Ovary (tissue), 9 donors: ENCODE measurements around the gene EEFSEC. TPM values are rescaled to one million over a fixed set of nuclear protein-coding genes. Genes with fewer than 3 reads are reported as not detected.

Source experiments
- DNase-seq, 5 donors: peaks; one replicate each; pipeline ENCODE4 v3.0.0-alpha.2; 2019 to 2020
- H3K27ac ChIP-seq, 2 donors: fragments of 200-600 bp; one replicate each; pipeline versions ENCODE4 v1.5.1 to v1.8.0; 2019 to 2022
- H3K27me3 ChIP-seq: fragments of 200-600 bp; one replicate; pipeline ENCODE4 v1.8.0; 2022
- H3K36me3 ChIP-seq: fragments of 200-600 bp; sonication (generic); one replicate; pipeline ENCODE4 v1.5.1; 2019
- H3K4me1 ChIP-seq: one replicate; pipeline ENCODE4 v1.8.1; 2013; ENCODE audit warnings: mild to moderate bottlenecking, moderate library complexity; ENCODE audit not compliant: insufficient read depth
- H3K4me3 ChIP-seq: fragments of 200-600 bp; sonication (generic); one replicate; pipeline ENCODE4 v1.5.1; 2017
- H3K9me3 ChIP-seq, 2 donors: fragments of 200-600 bp in 1 of 2; sonication (generic) in 1 of 2; one replicate each; pipeline versions ENCODE4 v1.5.1 to v1.8.1; 2013 to 2019; ENCODE audit warnings: mild to moderate bottlenecking in 1 of 2, moderate library complexity in 1 of 2
- CTCF ChIP-seq, 3 donors: fragments of 450-650 bp in 2 of 3; fragments of 200-600 bp in 1 of 3; IDR thresholded peaks; one replicate each; pipeline versions ENCODE4 v1.5.1 to v1.8.0; 2016 to 2022; ENCODE audit warnings: antibody characterized with exemption in 3 of 3, mild to moderate bottlenecking in 1 of 3
- EP300 ChIP-seq: sonication (generic); formaldehyde crosslinking; IDR thresholded peaks from one replicate; pipeline ENCODE4 v1.6.1; 2017; ENCODE audit warnings: antibody characterized with exemption
- POLR2A ChIP-seq: fragments of 450-650 bp; IDR thresholded peaks from one replicate; pipeline ENCODE4 v1.6.1; 2017; ENCODE audit warnings: antibody characterized with exemption, mild to moderate bottlenecking, moderate library complexity
- WGBS, 3 donors: extraction: QIAGEN DNeasy Blood & Tissue Kit in 1 of 3; methylation state at CpG; one replicate each; pipeline versions ENCODE4 v1.1.5 to v1.1.7; 2013 to 2017; 5-methylcytosine and 5-hydroxymethylcytosine counted together
- intact Hi-C, 4 donors: fragments of 100-400 bp; cut with DNase I; formaldehyde crosslinking; loops; one replicate each; pipeline versions ENCODE4 v1.11.0 to v1.15.1; 2022 to 2023
- polyA plus RNA-seq, 2 donors: library from polyadenylated mRNA; stranded (reverse); fragments of 200-250 nt in 1 of 2; fragments of 350-450 nt in 1 of 2; fragmentation: Illumina TruSeq in 1 of 2; extraction: RNeasy Lipid Tissue Mini Kit (QIAGEN cat#74804) in 1 of 2; gene quantifications; one replicate each; pipeline ENCODE4 v1.2.3, GENCODE V29; 2013 to 2014
- total RNA-seq, 7 donors: library from RNA; depleted of rRNA in 2 of 7; stranded (reverse); fragments of >200 nt in 2 of 7; fragmentation: NEBNext Ultra II Directional in 3 of 7; extraction: Animal tissue kit (Norgen Biotek cat#: 25700) in 3 of 7; gene quantifications; one replicate each; pipeline versions ENCODE4 v1.1.0 to v1.2.4, GENCODE V29; 2016 to 2023
- donor health status: DM: no; HTN: no; CAD: no; lungs with moderate emphysema.
- donor health status: DM: no; HTN: no; CAD: no.
- donor health status: Bipolar disorder and iron deficiency.
- donor health status: DM: yes; HTN: yes; CAD: no.
- donor health status: DM: no; HTN: no; CAD: no.
- donor health status: DM: yes; HTN: yes; CAD: no.

Gene EEFSEC
- total and polyA plus RNA-seq, 9 donors = 6.8 to 21.0 (median 15.4) TPM

GRCh38 chr3:128436214-128436613, 282.9 kb downstream of the EEFSEC start:
- 83 to 95% (median 87%) methylated on average over 3 of the region's 3 CpGs for WGBS, 3 donors
- Histone ChIP-seq H3K27me3 (no peaks in the 10 kb centered on the region), H3K27ac (no peak overlapping the region), H3K36me3 (no peaks in the 10 kb centered on the region), H3K4me3 (no peak overlapping the region), H3K4me1 (peaks cover 3% of the 10 kb centered on the region), H3K9me3 (no peaks in the 10 kb centered on the region)
- DNase-seq = no peak
- intact Hi-C loops = loop anchor here in 1 of 4 donors (10.0 kb wide), 1 partner anchor 169 kb away; no protein-coding TSS in a partner anchor
- TF ChIP-seq CTCF (IDR thresholded peaks at IDR 0.05) (no peak), POLR2A (no peak), EP300 (no peak)

GRCh38 chr3:128438488-128439072, 285.3 kb downstream of the EEFSEC start:
- no peaks in the 10 kb centered on the region for H3K4me1 ChIP-seq
- no peaks in the 10 kb centered on the region for H3K36me3 ChIP-seq
- WGBS, 3 donors = 61 to 73% (median 63%) methylated on average over 6 of the region's 6 CpGs
- no peak for DNase-seq
- H3K4me3 ChIP-seq = no peak overlapping the region
- TF ChIP-seq CTCF (IDR thresholded peaks at IDR 0.05) (no peak), POLR2A (no peak), EP300 (no peak)
- no peak overlapping the region for H3K27ac ChIP-seq
- intact Hi-C loops = loop anchor here in 1 of 4 donors (10.0 kb wide), 1 partner anchor 166 kb away; no protein-coding TSS in a partner anchor
- H3K9me3 ChIP-seq = no peaks in the 10 kb centered on the region
- no peaks in the 10 kb centered on the region for H3K27me3 ChIP-seq

- Histone ChIP-seq H3K4me1 (no peaks in the 10 kb centered on the region), H3K27ac (no peak overlapping the region), H3K4me3 (no peak overlapping the region), H3K9me3 (no peaks in the 10 kb centered on the region), H3K27me3 (no peaks in the 10 kb centered on the region), H3K36me3 (no peaks in the 10 kb centered on the region)
- 66 to 71% (median 69%) methylated on average over 3 of the region's 3 CpGs for WGBS, 3 donors
- intact Hi-C loops = loop anchor here in 1 of 4 donors (10.0 kb wide), 1 partner anchor 166 kb away; no protein-coding TSS in a partner anchor
- TF ChIP-seq EP300 (no peak), POLR2A (no peak), CTCF (IDR thresholded peaks at IDR 0.05) (no peak)
- DNase-seq = no peak
Measured at GRCh38 chr3:128439226-128439625, 285.9 kb downstream of the EEFSEC start.

GRCh38 chr3:128442070-128442469, 288.8 kb downstream of the EEFSEC start:
- Histone ChIP-seq H3K9me3 (no peaks in the 10 kb centered on the region), H3K36me3 (no peaks in the 10 kb centered on the region), H3K27me3 (no peaks in the 10 kb centered on the region), H3K4me1 (no peaks in the 10 kb centered on the region), H3K27ac (no peak overlapping the region), H3K4me3 (no peak overlapping the region)
- WGBS, 3 donors = 78 to 85% (median 85%) methylated on average over 7 of the region's 7 CpGs
- intact Hi-C loops = no loop called here
- DNase-seq = no peak
- TF ChIP-seq POLR2A (no peak), EP300 (no peak), CTCF (IDR thresholded peaks at IDR 0.05) (no peak)
